Thoracic aorta (tissue), 2 donors: ENCODE measurements around the gene GSKIP. TPM values are rescaled to one million over a fixed set of nuclear protein-coding genes. Genes with fewer than 3 reads are reported as not detected.

ENCODE experiments used
- ATAC-seq: fragments of 150-250 bp; one replicate; pipeline ENCODE4 v1.8.0; 2017; ENCODE audit warnings: low read depth; ENCODE audit not compliant: insufficient number of reproducible peaks, low FRiP score
- DNase-seq: peaks from one replicate; pipeline ENCODE4 v3.0.0-alpha.2; 2020; ENCODE audit warnings: low spot score
- H3K27ac ChIP-seq, 2 donors: fragments of 200-600 bp; sonication (generic); 1 replicate in 1 of 2; 2 replicates in 1 of 2; pipeline ENCODE4 v1.5.1; 2016; ENCODE audit warnings: mild to moderate bottlenecking in 2 of 2, moderate library complexity in 2 of 2
- H3K27me3 ChIP-seq: fragments of 200-600 bp; sonication (generic); replicated peaks from 2 replicates; pipeline ENCODE4 v1.6.0; 2016; ENCODE audit warnings: mild to moderate bottlenecking; ENCODE audit not compliant: insufficient read depth
- H3K36me3 ChIP-seq: fragments of 200-600 bp; sonication (generic); one replicate; pipeline ENCODE4 v1.5.1; 2016
- H3K4me1 ChIP-seq, 2 donors: fragments of 200-600 bp; sonication (generic); 1 replicate in 1 of 2; 2 replicates in 1 of 2; pipeline versions ENCODE4 v1.5.1 to v1.6.0; 2016; ENCODE audit warnings: low read depth in 2 of 2, mild to moderate bottlenecking in 1 of 2; ENCODE audit not compliant: control insufficient read depth in 1 of 2
- H3K4me3 ChIP-seq: fragments of 200-600 bp; sonication (generic); 2 replicates; pipeline ENCODE4 v1.5.1; 2016; ENCODE audit warnings: mild to moderate bottlenecking
- H3K9me3 ChIP-seq: fragments of 200-600 bp; sonication (generic); 2 replicates; pipeline ENCODE4 v1.5.1; 2016
- CTCF ChIP-seq: fragments of 200-600 bp; sonication (generic); IDR thresholded peaks from one replicate; pipeline ENCODE4 v1.5.1; 2019; ENCODE audit warnings: antibody characterized with exemption
- total RNA-seq, 2 donors: library from RNA; depleted of rRNA; stranded (reverse); fragments of >200 nt; gene quantifications; one replicate each; pipeline versions ENCODE4 v1.1.0 to v1.2.3, GENCODE V29; 2016

Gene GSKIP
- total RNA-seq, 2 donors from 2014 or later, result 9.0 to 13.9 TPM

GRCh38 chr14:96385385-96385784, 22.1 kb downstream of the GSKIP start:
- no peak overlapping the region for H3K4me3 ChIP-seq

GRCh38 chr14:96390965-96391292, 27.6 kb downstream of the GSKIP start:
- H3K4me1 ChIP-seq, result peaks cover 4 to 15% of the 10 kb centered on the region in 2 donors
- H3K9me3 ChIP-seq, result no peaks in the 10 kb centered on the region
- no peaks in the 10 kb centered on the region for H3K27me3 ChIP-seq
- no peak for TF ChIP-seq CTCF
- H3K4me3 ChIP-seq, result peak overlapping the region; percentile 88
- no peaks in the 10 kb centered on the region for H3K36me3 ChIP-seq
- H3K27ac ChIP-seq, result peak overlapping the region in 1 of 2 donors; percentile 38
- ATAC-seq (no peak), DNase-seq (no peak)

More at GRCh38 chr14:96385385-96385784, 22.1 kb downstream of the GSKIP start:
- Histone ChIP-seq H3K36me3 (peaks cover 3% of the 10 kb centered on the region), H3K27me3 (no peaks in the 10 kb centered on the region), H3K4me1 (peaks cover 0 to under 1% of the 10 kb centered on the region in 2 donors), H3K9me3 (no peaks in the 10 kb centered on the region), H3K27ac (no peak overlapping the region)
- TF ChIP-seq CTCF, result no peak
- DNase-seq (no peak), ATAC-seq (no peak)

- H3K4me3 ChIP-seq, result peak overlapping the region; percentile 88
- no peaks in the 10 kb centered on the region for H3K9me3 ChIP-seq
- peak; percentile 83 for DNase-seq
- no peak for TF ChIP-seq CTCF
- peak overlapping the region in 1 of 2 donors; percentile 38 for H3K27ac ChIP-seq
- H3K4me1 ChIP-seq, result peaks cover 4 to 15% of the 10 kb centered on the region in 2 donors
- ATAC-seq, result peak; percentile 80
- H3K36me3 ChIP-seq, result no peaks in the 10 kb centered on the region
- no peaks in the 10 kb centered on the region for H3K27me3 ChIP-seq
These were observed 28.2 kb downstream of the GSKIP start for GRCh38 chr14:96391293-96392118.

GRCh38 chr14:96393071-96393691, 29.9 kb downstream of the GSKIP start:
- DNase-seq (no peak), ATAC-seq (no peak)
- Histone ChIP-seq H3K27me3 (no peaks in the 10 kb centered on the region), H3K36me3 (no peaks in the 10 kb centered on the region), H3K9me3 (no peaks in the 10 kb centered on the region), H3K4me3 (no peak overlapping the region), H3K4me1 (peaks cover 4 to 15% of the 10 kb centered on the region in 2 donors), H3K27ac (no peak overlapping the region)
- TF ChIP-seq CTCF, result no peak

- no peak overlapping the region for H3K27ac ChIP-seq
These were observed 30.9 kb downstream of the GSKIP start for GRCh38 chr14:96394047-96394815.

More at GRCh38 chr14:96394047-96394815, 30.9 kb downstream of the GSKIP start:
- Histone ChIP-seq H3K36me3 (no peaks in the 10 kb centered on the region), H3K27me3 (no peaks in the 10 kb centered on the region), H3K4me1 (peaks cover 4 to 15% of the 10 kb centered on the region in 2 donors), H3K9me3 (no peaks in the 10 kb centered on the region), H3K4me3 (no peak overlapping the region)
- no peak for TF ChIP-seq CTCF
- DNase-seq, result no peak
- no peak for ATAC-seq
